Adrenal gland (tissue), 5 donors: ENCODE measurements around the gene LRRN4.

ENCODE experiments used
- CTCF ChIP-seq, 6 experiments: fragments of 450-650 bp in 4 of 6; fragments of 200-600 bp in 2 of 6; sonication (generic) in 1 of 6; IDR thresholded peaks; 1 replicate in 5 of 6; 2 replicates in 1 of 6; pipeline versions ENCODE4 v1.5.1 to v1.8.0; 2016 to 2021; ENCODE audit warnings: antibody characterized with exemption in 6 of 6, mild to moderate bottlenecking in 2 of 6, moderate library complexity in 1 of 6
- POLR2A ChIP-seq, 2 donors: fragments of 450-650 bp; IDR thresholded peaks; one replicate each; pipeline ENCODE4 v1.6.1; 2017; ENCODE audit warnings: antibody characterized with exemption in 2 of 2, mild to moderate bottlenecking in 2 of 2, moderate library complexity in 1 of 2
- donor health status: DM: no; HTN: no; CAD: no.

GRCh38 chr20:6012179-6012578 is 41.7 kb downstream of the LRRN4 start:
- TF ChIP-seq CTCF (IDR thresholded peaks at IDR 0.05) = no peak
- no peak for TF ChIP-seq POLR2A (IDR thresholded peaks at IDR 0.05)
